VCaP (cell line): Measurements from ENCODE around the gene PIGL.

ENCODE experiments used
- H3K27ac ChIP-seq: fragments of 450-650 bp; 2 replicates; pipeline ENCODE4 v1.5.1; 2017
- TF ChIP-seq, protein P1 (sequence below): fragments of 450-650 bp; conservative IDR thresholded peaks from 2 replicates; pipeline ENCODE4 v1.5.1; 2017; ENCODE audit warnings: mild to moderate bottlenecking, moderate library complexity

Gene PIGL

DNA sequence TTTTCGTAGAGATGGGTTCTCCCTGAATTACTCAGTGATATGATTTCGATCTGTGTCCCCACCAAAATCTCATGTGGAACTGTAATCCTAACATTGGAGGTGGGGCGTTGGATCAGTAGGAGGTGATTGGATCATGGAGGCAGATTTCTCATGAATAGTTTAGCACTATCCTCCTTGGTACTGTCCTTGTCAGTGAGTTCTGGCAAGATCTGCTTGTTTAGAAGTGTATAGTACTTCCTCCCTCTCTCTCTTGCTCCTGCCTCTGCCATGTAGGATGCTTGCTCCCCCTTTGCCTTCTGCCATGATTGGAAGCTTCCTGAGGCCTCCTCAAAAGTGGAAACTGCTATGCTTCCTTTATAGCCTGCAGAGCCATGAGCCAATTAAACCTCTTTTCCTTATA lies 22.9 kb downstream of the PIGL start:
- H3K27ac ChIP-seq: no peak overlapping the region
- TF ChIP-seq, protein P1, sequence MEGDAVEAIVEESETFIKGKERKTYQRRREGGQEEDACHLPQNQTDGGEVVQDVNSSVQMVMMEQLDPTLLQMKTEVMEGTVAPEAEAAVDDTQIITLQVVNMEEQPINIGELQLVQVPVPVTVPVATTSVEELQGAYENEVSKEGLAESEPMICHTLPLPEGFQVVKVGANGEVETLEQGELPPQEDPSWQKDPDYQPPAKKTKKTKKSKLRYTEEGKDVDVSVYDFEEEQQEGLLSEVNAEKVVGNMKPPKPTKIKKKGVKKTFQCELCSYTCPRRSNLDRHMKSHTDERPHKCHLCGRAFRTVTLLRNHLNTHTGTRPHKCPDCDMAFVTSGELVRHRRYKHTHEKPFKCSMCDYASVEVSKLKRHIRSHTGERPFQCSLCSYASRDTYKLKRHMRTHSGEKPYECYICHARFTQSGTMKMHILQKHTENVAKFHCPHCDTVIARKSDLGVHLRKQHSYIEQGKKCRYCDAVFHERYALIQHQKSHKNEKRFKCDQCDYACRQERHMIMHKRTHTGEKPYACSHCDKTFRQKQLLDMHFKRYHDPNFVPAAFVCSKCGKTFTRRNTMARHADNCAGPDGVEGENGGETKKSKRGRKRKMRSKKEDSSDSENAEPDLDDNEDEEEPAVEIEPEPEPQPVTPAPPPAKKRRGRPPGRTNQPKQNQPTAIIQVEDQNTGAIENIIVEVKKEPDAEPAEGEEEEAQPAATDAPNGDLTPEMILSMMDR: no peak

DNA sequence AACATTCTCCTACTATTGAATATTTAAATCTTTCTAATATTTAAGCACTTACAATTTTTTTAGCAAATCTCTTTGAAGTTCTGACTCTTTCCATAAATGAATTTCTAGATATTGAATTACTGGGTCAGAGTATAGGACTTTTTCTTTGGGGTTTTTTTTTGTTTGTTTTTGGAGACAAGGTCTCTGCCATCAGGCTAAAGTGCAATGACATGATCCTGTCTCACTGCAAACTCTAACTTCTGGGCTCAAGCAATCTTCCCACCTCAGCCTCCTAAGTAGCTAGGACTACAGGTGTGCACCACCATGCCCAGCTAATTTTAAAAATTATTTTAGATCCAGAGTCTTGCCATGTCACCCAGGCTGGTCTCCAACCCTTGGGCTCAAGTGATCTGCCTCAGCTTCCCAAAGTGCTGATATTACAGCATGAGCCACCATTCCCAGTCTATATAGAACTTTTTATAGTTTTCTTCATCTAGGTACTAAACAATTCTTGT lies 24.9 kb downstream of the PIGL start:
- TF ChIP-seq, protein P1: no peak
- no peak overlapping the region for H3K27ac ChIP-seq

DNA sequence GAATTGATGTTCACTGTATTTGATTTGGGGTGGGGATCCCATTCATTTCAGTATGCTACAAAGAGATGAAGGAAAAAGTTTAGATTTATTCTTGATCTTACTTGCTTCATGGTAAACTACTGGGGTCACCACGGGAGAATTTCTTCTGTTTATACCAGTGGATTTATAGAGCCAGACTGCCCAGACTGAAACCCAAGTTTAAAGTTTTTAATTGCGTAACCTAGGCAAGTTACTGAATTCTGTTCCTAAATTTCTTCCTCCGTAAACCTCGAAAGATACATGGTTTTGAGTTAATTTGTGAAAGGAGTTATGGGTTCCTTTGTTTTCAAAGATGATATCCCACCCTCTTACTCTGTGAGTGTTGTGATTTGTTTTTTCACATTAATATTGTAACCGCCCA lies 26.4 kb downstream of the PIGL start:
- H3K27ac ChIP-seq: no peak overlapping the region
- TF ChIP-seq, protein P1: no peak

DNA sequence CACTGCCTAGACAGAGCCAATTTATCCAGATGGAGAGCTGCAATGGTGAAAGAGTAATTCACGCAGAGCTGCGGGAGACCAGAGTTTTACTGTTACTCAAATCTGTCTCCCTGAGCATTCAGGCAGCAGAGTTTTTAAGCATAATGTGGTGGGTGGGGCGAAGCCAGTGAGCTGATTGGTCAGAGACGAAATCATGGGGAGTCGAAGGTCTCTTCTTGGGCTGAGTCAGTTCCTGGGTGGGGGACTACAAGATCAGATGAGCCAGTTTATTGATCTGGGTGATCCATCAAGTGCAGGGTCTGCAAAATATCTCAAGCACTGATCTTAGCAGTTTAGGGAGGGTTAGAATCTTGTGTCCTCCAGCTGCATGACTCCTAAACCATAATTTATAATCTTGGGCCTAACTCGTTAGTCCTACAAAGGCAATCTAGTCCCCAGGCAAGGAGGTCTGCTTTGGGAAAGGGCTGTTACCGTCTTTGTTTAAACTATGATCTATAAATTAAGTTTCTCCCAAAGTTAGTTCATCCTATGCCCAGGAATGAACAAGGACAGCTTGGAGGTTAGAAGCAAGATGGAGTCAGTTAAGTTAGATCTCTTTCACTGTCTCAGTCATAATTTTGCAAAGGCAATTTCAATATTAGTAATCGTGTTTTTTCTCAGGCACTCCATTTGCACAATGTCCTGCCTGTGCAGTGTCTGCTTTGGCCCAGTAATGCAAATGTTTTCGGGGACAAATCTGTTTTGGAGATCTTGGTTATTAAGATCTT lies 27.0 kb downstream of the PIGL start:
- TF ChIP-seq, protein P1: no peak
- H3K27ac ChIP-seq: no peak overlapping the region

DNA sequence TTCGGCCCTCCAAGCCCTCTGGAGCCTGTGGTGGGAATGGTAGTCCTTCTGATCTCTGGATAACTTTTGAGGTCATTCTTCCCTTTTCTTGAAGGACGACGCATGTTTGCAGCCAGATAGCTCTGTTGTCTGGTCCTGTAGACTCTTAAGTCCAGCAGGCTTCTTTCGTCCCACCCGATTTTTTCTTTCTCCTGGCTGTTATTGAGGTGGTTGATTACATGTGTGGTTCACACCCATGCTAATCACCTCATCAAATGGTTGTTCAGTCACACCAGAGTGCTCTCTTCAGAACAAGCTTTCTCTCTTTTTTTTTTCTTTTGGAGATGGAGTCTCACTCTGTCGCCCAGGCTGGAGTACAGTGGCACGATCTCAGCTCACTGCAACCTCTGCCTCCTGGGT lies 30.6 kb downstream of the PIGL start:
- H3K27ac ChIP-seq: no peak overlapping the region
- TF ChIP-seq, protein P1: no peak

DNA sequence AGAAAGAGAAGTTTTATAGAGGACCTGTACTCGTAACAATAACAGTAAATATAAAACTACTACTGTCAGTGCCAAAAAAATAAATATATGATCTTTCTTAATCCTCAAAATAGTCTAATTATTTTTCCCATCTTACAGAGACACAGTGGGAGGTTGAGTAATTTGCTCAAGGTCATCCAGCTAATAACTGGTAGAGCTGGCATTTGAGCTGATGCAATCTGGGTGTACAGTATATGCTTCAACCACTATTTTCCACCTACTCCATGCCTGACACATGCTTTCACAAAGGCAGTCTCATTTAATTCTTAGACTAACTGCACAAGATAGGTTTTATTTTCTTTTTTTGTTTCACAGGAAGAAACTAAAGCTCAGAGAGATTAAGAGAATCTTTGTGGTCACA lies 33.6 kb downstream of the PIGL start:
- TF ChIP-seq, protein P1: no peak
- no peak overlapping the region for H3K27ac ChIP-seq

DNA sequence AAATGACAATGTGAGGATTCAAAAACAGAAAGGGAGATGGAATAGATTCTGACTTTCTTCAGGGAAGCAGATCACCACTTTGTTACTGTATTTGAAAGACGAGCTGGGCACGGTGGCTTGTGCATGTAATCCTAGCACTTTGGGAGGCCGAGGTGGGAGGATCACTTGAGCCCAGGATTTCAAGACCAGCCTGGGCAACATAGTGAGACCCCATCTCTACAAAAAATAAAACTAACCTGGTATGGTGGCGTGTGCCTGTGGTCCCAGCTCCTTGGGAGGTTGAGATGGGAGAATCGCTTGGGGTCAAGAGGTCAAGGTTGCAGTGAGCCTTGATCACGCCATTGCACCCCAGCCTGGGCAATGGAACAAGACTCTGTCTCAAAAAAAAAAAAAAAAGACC lies 34.0 kb downstream of the PIGL start:
- H3K27ac ChIP-seq: no peak overlapping the region
- TF ChIP-seq, protein P1: no peak
